ENCODE results near the gene THSD1.

- no peak for TF ChIP-seq CTCF (IDR thresholded peaks at IDR 0.05; ENCODE audit: low read depth, low read length)
- no peak for TF ChIP-seq EZH2phosphoT487 (IDR thresholded peaks at IDR 0.05; ENCODE audit: low read depth)
Observed at GRCh38 chr13:52454459-52454819, 48.5 kb upstream of the THSD1 start.

Data from OCI-LY3 (cell line).